ENCODE measurements around the gene CERS4. TPM values are rescaled to one million over a fixed set of nuclear protein-coding genes. Genes with fewer than 3 reads are reported as not detected.

Gene CERS4
- total RNA-seq, 1 donor from 2014 or later: 30.0 TPM

- H3K27ac Mint-ChIP-seq (ENCODE audit: unreplicated experiment): peak overlapping the region; percentile 81
- peak; percentile 14 for DNase-seq (ENCODE audit: low read depth, low spot score)
- no peak for TF ChIP-seq CTCF (conservative IDR thresholded peaks at IDR 0.05)
- H3K9me3 Mint-ChIP-seq: no peaks in the 10 kb centered on the region
- peak overlapping the region; percentile 94 for H3K4me3 Mint-ChIP-seq
- H3K4me1 Mint-ChIP-seq: peaks cover 30% of the 10 kb centered on the region
- H3K36me3 Mint-ChIP-seq (ENCODE audit: low read depth): no peaks in the 10 kb centered on the region
- peaks cover 20% of the 10 kb centered on the region for H3K27me3 Mint-ChIP-seq (ENCODE audit: low read depth)
Observed at GRCh38 chr19:8208119-8208921, 850 bp upstream of the CERS4 start.

- peak overlapping the region; percentile 83 for H3K27ac Mint-ChIP-seq (ENCODE audit: unreplicated experiment)
- TF ChIP-seq CTCF (conservative IDR thresholded peaks at IDR 0.05): no peak
- DNase-seq (ENCODE audit: low read depth, low spot score): peak; percentile 47
- H3K4me3 Mint-ChIP-seq: peak overlapping the region; percentile 85
- H3K36me3 Mint-ChIP-seq (ENCODE audit: low read depth): no peaks in the 10 kb centered on the region
- H3K4me1 Mint-ChIP-seq: peaks cover 30% of the 10 kb centered on the region
- H3K9me3 Mint-ChIP-seq: no peaks in the 10 kb centered on the region
- H3K27me3 Mint-ChIP-seq (ENCODE audit: low read depth): peaks cover 13% of the 10 kb centered on the region
Observed at GRCh38 chr19:8209462-8210378, 550 bp downstream of the CERS4 start.

GRCh38 chr19:8210421-8211101, 1.4 kb downstream of the CERS4 start:
- H3K27me3 Mint-ChIP-seq (ENCODE audit: low read depth): peaks cover 9% of the 10 kb centered on the region
- no peaks in the 10 kb centered on the region for H3K36me3 Mint-ChIP-seq (ENCODE audit: low read depth)
- peaks cover 30% of the 10 kb centered on the region for H3K4me1 Mint-ChIP-seq
- H3K27ac Mint-ChIP-seq (ENCODE audit: unreplicated experiment): peak overlapping the region; percentile 83
- H3K4me3 Mint-ChIP-seq: peak overlapping the region; percentile 85
- TF ChIP-seq CTCF (conservative IDR thresholded peaks at IDR 0.05): no peak
- H3K9me3 Mint-ChIP-seq: no peaks in the 10 kb centered on the region
- DNase-seq (ENCODE audit: low read depth, low spot score): no peak

GRCh38 chr19:8212212-8212611, 3.0 kb downstream of the CERS4 start:
- Mint-ChIP-seq H3K9me3 (no peaks in the 10 kb centered on the region), H3K27ac (ENCODE audit: unreplicated experiment) (no peak overlapping the region), H3K4me1 (peaks cover 30% of the 10 kb centered on the region), H3K27me3 (ENCODE audit: low read depth) (peaks cover 4% of the 10 kb centered on the region), H3K36me3 (ENCODE audit: low read depth) (no peaks in the 10 kb centered on the region), H3K4me3 (peak overlapping the region; percentile 76)
- no peak for TF ChIP-seq CTCF (conservative IDR thresholded peaks at IDR 0.05)
- DNase-seq (ENCODE audit: low read depth, low spot score): no peak

GRCh38 chr19:8212916-8213315, 3.7 kb downstream of the CERS4 start:
- Mint-ChIP-seq H3K4me1 (peaks cover 29% of the 10 kb centered on the region), H3K9me3 (no peaks in the 10 kb centered on the region), H3K27ac (ENCODE audit: unreplicated experiment) (no peak overlapping the region), H3K4me3 (peak overlapping the region; percentile 23), H3K27me3 (ENCODE audit: low read depth) (peaks cover 4% of the 10 kb centered on the region), H3K36me3 (ENCODE audit: low read depth) (no peaks in the 10 kb centered on the region)
- DNase-seq (ENCODE audit: low read depth, low spot score): no peak
- TF ChIP-seq CTCF (conservative IDR thresholded peaks at IDR 0.05): no peak
